ENCODE measurements around the gene MAP6D1. TPM values are rescaled to one million over a fixed set of nuclear protein-coding genes. Genes with fewer than 3 reads are reported as not detected.

The MAP6D1 gene
- total RNA-seq, 1 donor from 2014 or later = 3.3 TPM

- Histone ChIP-seq H3K36me3 (ENCODE audit: control insufficient read depth, insufficient read depth, low read length) (no peaks in the 10 kb centered on the region), H3K27me3 (ENCODE audit: control insufficient read depth, insufficient read depth, low read length) (no peaks in the 10 kb centered on the region), H3K4me3 (ENCODE audit: low read depth, low read length) (no peak overlapping the region)
- DNase-seq (ENCODE audit: low read depth) = no peak
- no peak for TF ChIP-seq CTCF (IDR thresholded peaks at IDR 0.05; ENCODE audit: insufficient read depth, low read length, poor library complexity, severe bottlenecking)
Measured at GRCh38 chr3:183822631-183823030, 2.7 kb downstream of the MAP6D1 start.

GRCh38 chr3:183819831-183820230 is 5.5 kb downstream of the MAP6D1 start:
- Histone ChIP-seq H3K36me3 (ENCODE audit: control insufficient read depth, insufficient read depth, low read length) (no peaks in the 10 kb centered on the region), H3K27me3 (ENCODE audit: control insufficient read depth, insufficient read depth, low read length) (no peaks in the 10 kb centered on the region), H3K4me3 (ENCODE audit: low read depth, low read length) (no peak overlapping the region)
- no peak for DNase-seq (ENCODE audit: low read depth)
- TF ChIP-seq CTCF (IDR thresholded peaks at IDR 0.05; ENCODE audit: insufficient read depth, low read length, poor library complexity, severe bottlenecking) = no peak

- TF ChIP-seq CTCF (IDR thresholded peaks at IDR 0.05; ENCODE audit: insufficient read depth, low read length, poor library complexity, severe bottlenecking) = no peak
- Histone ChIP-seq H3K36me3 (ENCODE audit: control insufficient read depth, insufficient read depth, low read length) (no peaks in the 10 kb centered on the region), H3K27me3 (ENCODE audit: control insufficient read depth, insufficient read depth, low read length) (no peaks in the 10 kb centered on the region), H3K4me3 (ENCODE audit: low read depth, low read length) (no peak overlapping the region)
- no peak for DNase-seq (ENCODE audit: low read depth)
Measured at GRCh38 chr3:183818706-183819624, 6.4 kb downstream of the MAP6D1 start.

- no peak for DNase-seq (ENCODE audit: low read depth)
- no peak for TF ChIP-seq CTCF (IDR thresholded peaks at IDR 0.05; ENCODE audit: insufficient read depth, low read length, poor library complexity, severe bottlenecking)
- Histone ChIP-seq H3K4me3 (ENCODE audit: low read depth, low read length) (no peak overlapping the region), H3K27me3 (ENCODE audit: control insufficient read depth, insufficient read depth, low read length) (no peaks in the 10 kb centered on the region), H3K36me3 (ENCODE audit: control insufficient read depth, insufficient read depth, low read length) (no peaks in the 10 kb centered on the region)
Measured at GRCh38 chr3:183818041-183818620, 7.2 kb downstream of the MAP6D1 start.

GRCh38 chr3:183817639-183818038 is 7.7 kb downstream of the MAP6D1 start:
- DNase-seq (ENCODE audit: low read depth) = no peak
- Histone ChIP-seq H3K36me3 (ENCODE audit: control insufficient read depth, insufficient read depth, low read length) (no peaks in the 10 kb centered on the region), H3K4me3 (ENCODE audit: low read depth, low read length) (no peak overlapping the region), H3K27me3 (ENCODE audit: control insufficient read depth, insufficient read depth, low read length) (no peaks in the 10 kb centered on the region)
- TF ChIP-seq CTCF (IDR thresholded peaks at IDR 0.05; ENCODE audit: insufficient read depth, low read length, poor library complexity, severe bottlenecking) = no peak

All from kidney epithelial cell (primary cell).